T-helper 1 cell treated with Interleukin-12 subunit alpha and Interleukin-12 subunit beta and Interleukin-4 antibody, amounts not matched to agents 30 ng/mL and 1 ng/mL, for 36 hours (primary cell): ENCODE results near the gene ELOA2. TPM values are rescaled to one million over a fixed set of nuclear protein-coding genes. Genes with fewer than 3 reads are reported as not detected.
"Not testable (repeated sequence)": the region's sequence is repeated elsewhere in the genome, so short reads cannot be mapped to it uniquely, and the experiment has no call there.

Experiments
- intact Hi-C: fragments of 100-400 bp; cut with micrococcal nuclease; formaldehyde crosslinking; loops from one replicate; pipeline ENCODE4 v1.15.1; 2024
- total RNA-seq: library from RNA; stranded (reverse); gene quantifications from 2 replicates; pipeline ENCODE4 v1.2.3, GENCODE V29; 2022

The ELOA2 gene
- total RNA-seq, 1 donor from 2014 or later: not detected

DNA sequence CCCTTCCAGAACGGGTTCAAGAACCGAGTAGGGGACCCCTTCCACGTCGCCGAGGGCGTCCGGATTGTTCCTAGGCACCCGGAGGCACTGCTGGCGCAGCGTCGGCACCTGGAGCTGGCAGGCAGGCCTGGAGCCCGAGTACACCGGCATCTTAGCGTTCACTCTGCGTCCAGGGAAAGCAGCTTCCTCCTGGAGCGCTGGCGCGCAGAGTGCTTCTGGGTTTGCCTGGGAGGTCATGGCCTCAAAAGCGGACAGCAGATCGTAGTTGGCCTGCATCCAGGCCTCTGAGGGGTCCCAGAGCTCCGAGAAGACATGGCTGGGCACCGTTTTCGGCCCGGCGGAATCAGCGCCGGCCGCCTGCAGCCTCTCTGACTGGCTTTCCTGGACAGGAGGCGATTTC is 12.6 kb downstream of the ELOA2 start:
- intact Hi-C loops: not testable (repeated sequence)

DNA sequence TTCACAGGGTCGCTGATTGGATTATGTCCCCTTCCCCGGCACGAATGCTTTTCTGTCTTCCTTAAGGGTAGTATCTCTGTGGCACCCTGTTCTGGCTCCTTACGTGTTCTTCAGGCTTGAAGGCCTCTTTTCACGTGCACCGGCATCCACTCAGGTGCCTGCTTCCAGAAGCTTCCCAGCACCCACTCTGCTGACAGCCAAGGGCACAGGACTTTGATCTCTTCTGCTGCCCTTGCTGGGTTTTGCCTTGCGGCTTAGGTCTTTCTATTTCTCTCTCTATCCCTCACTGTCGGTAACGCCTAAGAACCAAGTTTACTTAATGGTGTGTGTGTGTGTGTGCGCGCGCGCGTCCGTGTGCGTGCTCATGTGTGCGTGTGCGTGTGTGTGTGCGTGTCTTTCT is 14.7 kb downstream of the ELOA2 start:
- intact Hi-C loops: not testable (repeated sequence)

DNA sequence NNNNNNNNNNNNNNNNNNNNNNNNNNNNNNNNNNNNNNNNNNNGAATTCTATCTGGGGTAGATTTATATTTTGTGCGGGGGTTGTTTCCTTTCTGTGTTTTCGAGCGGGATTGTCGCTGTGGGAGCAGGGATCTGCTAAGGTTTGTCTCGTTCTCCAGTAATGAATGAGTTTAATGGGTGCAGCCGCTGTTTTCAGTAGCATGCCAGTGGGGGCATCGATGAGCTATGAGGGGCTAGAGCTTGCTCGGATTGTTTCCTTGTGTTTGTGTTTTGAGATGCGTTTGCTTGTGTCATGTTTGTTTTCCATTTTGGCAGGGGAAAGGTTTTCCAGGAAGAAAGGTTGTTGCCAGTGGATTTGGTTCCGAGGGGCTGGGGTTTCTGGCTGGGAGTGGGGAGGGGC is 15.6 kb downstream of the ELOA2 start:
- intact Hi-C loops: not testable (repeated sequence)

Other genes starting within 250 kb of the ELOA2 start
- 26.5 and 29.6 TPM in 2 replicates for gene PIAS2, start 118.1 kb downstream of the ELOA2 start, total RNA-seq
- gene KATNAL2, start 118.0 kb downstream of the ELOA2 start, total RNA-seq: 0.47 TPM in 1 of 2 replicates, not detected in the other
- gene HDHD2, start 114.9 kb upstream of the ELOA2 start, total RNA-seq: 42.8 and 45.6 TPM in 2 replicates
- 12.6 and 13.2 TPM in 2 replicates for gene IER3IP1, start 140.7 kb upstream of the ELOA2 start, total RNA-seq
- gene SKOR2, start 216.0 kb upstream of the ELOA2 start, total RNA-seq: not detected in 2 replicates